Measurements from ENCODE around the gene KCNIP1.
A peak's percentile ranks its signal among the peaks of the same experiment; 100 is the strongest.

The KCNIP1 gene

DNA sequence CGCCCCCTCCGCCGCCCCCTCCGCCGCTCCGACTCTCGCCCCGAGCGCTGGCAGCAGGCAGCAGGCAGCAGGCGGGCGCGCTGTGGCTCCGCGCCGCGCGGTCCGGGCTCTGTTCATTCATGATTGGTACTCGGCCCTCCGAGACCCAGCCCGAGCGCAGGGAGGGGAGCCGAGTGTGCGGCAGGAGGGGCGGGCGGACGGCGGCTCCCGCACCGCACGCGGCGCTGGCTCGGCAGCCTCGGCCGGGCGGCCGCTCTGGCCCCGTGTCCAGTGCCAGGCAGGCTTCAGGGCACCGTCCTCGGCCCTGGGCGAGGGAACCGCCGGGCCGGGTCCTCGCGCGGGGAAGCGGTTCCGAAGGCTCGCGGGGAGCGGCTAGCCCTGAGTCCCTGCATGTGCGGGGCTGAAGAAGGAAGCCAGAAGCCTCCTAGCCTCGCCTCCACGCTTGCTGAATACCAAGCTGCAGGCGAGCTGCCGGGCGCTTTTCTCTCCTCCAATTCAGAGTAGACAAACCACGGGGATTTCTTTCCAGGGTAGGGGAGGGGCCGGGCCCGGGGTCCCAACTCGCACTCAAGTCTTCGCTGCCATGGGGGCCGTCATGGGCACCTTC is at the start of gene KCNIP1:
Gene KCNIP1 (plus strand): TSS at position 31 of the 607 bp plus-strand sequence.
- peak; percentile 54 for DNase-seq

DNA sequence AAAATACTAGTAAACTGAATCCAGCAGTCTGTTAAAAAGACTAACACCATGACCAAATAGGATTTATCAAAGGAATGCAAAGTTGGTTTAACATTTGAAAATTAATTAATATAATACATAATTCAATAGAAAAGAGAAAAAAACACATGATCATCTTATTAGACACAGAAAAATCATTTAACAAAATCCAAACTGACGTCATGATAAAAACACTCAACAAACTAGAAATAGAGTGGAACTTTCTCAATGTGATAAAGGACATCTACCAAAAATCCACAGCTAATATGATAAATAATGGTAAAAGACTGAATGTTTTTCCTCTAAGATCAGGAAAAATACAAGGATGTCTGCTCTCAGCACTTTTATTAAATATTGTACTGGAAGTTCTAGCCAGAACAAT is 40.4 kb upstream of the KCNIP1 start:
- DNase-seq: no peak

DNA sequence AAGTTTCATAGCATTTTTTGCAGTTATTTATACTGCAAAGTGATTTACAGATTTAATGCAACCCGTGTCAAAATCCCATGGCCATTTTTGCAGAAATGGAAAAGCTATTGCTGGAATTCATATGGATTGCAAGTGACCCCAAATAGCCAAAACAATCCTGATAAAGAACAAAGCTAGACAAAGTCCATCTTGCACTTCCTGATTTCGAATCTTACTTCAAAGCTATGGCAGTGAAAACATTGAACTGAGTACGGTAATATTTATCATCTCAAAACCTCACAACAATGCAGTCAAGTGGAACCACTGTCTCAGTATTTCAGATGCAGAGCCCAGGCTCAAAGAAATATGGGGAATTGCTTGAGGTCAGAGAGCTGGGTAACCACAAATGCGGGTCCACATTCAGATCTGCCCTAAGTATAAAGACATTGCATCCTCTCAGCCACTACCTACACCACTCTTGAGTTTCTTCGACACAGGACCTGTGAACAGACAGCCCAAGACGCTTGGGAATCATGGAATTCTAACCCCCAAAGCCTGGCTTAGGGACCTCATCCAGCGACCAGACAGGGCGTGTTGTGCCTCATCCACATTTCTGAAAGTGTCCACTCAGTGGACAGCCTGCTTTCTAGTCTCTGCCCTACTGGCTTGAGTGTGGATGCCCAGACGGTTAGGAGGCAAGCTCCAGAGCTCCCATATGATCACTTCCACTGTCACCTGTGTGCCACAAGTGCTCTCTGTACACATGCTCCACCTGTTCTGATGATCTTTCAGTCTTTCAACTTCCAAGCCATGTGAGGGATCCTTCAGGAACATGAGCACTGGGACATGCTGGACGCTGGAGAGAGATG is 39.3 kb upstream of the KCNIP1 start:
- no peak for DNase-seq

DNA sequence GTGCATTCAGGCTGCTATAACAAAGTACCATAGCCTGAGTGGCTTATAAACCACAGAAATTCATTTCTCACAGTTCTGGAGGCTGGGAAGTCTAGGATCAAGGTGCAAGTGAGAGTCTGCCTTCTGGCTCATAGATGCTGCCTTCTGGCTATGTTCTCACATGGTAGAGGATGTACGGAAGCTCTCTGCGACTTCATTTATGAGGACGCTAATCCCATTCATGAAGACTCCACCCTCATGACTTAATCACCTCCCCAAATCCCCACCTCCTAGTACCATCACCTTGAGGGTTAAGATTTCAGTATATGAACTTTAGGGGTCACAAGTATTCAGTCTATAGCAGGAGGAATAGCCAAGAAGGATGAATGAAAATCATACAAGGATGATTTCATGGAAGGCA is 37.3 kb upstream of the KCNIP1 start:
- DNase-seq: no peak

DNA sequence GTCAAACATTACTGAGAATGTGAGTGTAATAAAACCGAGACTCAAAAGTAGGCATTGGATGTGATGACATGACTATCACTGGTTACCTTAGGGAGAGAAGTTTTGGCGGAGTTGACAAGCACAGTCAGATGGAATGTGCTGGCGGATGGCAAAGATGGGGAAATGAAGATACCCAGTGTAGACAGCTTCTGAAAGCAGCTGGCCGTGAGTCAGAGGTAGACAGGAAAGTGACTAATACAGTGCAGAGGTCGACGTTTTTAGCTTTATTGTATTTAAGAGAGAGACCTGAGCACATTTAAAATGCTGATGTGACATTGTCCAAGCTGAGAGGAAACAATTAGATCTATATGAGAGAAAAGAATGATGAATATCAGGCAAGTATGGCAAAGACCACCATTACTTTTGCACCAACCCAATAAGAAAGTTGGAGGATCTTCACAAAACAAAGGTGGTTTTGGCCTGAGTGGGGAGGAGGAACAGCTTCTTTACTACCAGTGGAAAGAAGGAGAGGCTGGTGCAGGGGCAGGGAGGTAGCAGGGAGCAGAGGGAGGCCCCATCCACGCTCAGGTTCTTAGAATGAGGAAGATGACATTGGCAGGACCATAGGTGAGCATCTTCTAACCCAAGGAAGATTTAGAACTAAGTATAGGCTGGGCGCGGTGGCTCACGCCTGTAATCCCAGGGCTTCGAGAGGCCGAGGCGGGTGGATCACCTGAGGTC is 36.7 kb upstream of the KCNIP1 start:
- DNase-seq: no peak

DNA sequence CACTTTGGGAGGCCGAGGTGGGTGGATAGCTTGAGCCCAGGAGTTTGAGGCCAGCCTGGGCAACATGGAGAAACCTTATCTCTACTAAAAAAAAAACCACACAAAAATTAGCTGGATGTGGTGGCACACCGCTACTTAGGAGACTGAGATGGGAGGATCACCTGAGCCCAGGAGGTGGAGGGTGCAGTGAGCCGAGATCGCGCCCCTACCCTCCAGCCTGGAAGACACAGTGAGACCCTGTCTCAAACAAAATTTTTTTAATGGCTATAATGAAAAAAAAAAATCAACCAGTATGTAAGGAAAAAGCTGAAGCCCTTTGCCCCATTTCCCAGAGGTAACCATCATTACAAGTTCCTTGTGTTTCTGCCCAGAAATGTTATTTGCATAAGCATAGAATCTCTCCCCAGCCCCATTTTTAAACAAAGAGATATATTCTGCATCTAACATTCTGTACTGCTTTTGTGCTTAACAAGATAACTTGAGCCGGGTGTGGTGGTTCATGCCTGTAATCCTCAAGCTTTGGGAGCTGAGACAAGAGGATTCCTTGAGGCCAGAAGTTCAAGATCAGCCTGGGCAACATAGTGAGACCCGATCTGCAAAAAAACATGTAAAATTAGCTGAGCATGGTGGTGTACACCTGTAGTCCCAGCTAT is 35.1 kb upstream of the KCNIP1 start:
- DNase-seq: no peak

DNA sequence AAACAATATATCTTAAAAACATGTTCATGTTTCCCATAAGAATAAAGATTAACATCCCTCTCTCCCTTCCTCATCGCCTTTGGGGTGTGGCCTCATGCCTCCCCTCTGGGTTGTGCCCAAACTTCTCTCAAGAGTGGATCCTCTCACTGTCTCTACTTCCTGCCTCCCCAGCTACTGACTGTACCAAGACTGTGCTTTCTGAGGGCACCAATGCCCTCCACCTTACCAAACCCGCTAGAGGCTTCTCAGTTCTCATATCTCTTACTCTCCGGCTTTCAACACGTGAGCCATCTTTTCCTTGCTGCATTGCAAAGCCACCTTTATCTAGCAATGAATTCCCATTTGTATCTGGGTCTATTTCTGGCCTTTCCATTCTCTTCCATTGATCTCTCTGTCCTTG is 34.4 kb upstream of the KCNIP1 start:
- DNase-seq: no peak

DNA sequence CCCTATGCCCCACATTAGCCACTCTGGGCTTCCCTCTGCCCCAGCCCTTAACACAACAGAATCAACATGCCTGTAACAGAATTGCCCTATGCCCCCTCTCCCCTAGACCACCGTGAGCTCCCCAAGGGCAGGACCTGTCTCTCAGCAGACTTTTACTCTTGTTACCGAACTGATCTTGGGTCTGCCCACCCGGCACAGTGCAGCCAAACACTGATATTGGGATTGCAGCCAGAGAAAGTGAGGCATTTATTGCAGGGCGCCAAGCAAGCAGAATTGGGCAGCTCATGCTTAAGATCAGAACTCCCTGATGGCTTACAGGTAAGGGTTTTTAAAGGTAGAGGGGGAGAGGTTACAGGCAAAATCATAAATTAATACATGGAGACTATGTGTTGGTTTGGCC is 33.5 kb upstream of the KCNIP1 start:
- DNase-seq: no peak

DNA sequence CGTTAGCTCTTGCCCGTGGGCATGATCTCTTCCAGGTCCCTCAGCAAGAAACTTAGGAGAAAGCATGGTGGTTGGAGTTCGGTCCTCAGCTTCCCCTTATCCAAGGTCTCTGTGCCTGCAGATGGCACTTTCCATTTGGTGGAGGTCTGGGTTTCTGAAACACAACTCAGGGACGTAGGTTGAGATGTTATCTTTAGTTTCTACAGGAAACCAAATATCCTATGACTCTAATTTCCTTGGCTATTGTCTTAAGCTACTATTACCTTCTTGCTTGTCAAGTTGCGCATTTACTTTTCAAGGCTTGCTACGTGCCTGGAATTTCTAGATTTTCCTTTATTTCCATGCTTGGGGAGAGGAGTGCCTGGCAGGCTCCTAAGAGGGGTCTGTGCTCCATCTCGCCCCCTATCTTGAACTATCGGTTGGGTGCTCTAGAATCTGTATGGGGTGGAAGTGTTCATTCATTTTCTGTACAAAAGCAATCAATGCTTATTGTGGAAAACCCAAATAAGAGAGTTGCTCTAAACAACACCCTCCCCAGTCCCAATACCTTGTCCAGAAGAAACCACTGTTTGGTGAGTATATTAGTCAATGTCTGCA is 32.9 kb upstream of the KCNIP1 start:
- no peak for DNase-seq

DNA sequence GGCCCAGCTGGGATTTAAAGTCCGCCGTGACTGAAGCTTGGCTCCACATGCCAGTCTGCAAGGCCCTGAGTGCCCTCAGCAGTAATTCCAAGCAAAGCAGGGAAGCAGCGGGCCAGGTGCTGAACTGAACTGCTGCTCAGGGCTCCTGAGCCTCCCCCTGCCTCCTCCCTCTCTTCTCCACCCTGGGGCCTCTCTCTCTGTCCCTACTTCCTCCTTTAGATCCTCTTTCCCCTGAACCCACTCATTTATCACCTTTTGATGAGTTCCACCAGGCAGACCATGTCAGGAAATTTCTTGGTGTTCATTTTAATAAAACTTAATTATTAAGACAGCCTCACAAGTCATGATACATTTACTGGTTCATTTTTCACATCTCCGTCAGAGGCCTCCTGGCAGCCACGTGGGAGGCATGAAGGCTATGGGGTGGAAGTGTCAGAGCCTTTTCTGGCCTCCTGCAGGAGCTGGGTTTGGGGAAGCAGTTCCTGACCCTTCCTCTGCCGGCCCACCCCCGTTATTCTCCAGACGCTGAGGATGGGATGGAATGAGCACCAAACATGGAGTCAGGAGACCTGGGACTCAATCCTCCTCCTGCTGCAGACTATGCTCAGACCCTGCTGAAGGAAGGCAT is 32.2 kb upstream of the KCNIP1 start:
- DNase-seq: no peak

DNA sequence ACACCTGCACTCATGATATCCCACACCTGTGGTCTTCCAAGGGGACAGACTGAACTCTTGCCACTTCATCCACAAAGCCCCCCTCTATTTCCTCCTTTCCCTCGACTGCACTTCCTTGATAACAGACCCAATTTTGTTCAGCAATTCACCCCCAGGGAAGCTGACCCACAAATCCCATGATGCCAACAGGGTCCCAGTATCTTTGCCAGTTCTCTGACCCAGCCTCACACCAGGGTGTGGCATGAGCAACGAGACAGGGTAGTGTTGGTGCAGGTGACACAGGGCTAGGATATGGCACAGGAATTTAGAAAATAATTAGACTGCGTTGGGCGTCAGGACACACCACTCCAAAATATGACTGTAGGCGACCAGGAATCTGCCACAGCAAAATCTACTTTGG is 30.2 kb upstream of the KCNIP1 start:
- DNase-seq: no peak

DNA sequence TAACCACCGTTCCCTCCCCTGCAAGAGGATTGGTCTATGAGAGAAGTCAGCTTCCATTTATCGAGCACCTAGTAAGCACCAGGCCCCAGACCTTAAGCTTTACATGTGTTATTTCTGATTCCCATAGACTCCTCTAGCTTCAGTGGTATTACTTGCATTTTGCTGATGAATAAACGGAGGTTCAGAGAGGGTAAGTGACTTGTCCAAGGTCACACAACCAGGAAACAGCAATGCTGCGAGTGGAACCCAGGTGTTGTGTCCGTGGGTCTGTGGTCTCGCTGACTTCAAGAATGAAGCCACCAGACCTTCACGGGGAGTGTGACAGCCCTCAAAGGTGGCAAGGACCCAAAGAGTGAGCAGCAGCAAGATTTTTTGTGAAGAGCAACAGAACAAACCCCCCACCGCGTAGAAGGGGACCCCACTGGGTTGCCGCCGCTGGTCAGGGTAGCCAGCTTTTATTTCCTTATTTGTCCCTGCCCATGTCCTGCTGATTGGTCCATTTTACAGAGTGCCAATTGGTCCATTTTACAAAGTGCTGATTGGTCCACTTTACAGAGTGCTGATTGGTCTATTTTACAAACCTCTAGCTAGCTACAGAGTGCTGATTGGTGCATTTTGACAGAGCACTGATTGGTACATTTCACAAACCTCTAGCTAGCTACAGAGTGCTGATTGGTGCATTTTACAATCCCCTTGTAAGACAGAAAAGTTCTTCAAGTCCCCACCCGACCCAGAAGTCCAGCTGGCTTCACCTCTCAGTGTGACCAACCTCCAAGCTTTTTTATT is 29.1 kb upstream of the KCNIP1 start:
- no peak for DNase-seq

DNA sequence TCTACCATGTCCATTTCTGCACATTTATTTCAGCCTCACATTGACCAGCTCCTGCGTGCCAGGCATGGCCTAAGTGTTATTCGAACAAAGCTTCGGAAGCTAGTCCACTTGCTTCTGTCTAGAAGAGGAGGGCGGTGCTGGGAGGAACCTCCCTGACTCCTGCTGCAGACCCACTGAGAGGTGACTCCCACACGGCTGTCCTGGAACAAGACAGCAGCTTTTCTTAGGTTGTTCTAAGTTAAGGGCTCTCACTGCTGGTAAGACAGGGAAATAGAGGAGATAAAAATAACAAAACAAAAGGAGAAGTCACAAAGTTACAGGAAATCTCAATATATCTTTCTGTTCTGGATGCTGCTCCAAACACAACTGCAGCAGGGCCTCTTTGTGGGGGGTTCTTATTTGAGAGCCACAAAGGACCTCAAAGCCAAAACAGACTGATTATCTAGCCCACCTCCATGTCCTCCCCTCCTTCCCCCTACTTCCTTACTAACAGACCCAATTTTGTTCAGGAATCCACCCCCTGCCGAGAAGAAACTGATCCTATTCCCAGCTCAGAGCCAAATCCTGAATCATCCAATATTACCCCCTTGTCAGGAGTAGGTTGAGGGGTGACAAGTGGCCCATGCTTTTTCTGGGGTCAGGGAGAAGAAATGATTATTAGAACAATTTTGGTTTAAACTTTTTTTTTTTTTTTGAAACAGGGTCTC is 28.4 kb upstream of the KCNIP1 start:
- no peak for DNase-seq

DNA sequence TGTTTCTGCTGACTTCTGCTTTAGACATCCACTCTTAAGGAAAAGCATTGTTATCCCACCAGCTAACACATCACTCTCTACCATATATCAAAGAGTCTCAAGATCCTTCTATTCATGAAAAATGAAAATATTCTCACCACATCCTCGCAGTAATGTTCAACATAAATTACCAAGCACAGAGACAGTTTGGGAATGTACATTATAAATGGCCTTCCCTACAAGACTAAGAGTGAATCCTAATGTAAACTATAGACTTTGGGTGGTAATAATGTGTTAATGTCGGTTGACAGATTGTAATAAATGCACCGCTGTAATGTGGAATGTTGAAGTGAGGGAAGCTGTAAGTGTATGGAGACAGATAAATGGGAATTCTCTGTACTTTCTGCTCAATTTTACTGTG is 27.1 kb upstream of the KCNIP1 start:
- no peak for DNase-seq

DNA sequence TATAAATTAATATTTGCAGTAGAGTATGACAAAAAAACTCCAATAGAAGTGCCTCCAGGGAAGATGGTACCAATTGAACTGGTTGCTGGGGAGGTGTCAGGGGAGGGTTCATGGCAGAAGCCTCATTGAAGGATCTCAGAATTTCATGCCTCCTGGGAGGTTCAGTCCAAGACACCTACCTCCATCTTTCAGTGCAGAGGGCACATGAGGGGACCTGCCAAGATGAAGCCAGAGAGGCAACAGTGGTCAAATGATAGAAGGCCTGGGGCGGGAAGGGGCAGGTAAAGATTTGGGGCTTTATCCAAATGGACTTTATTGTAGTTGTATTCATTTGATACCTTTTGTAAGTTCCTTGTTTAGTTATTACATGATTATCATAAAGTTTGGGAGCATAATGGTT is 25.9 kb upstream of the KCNIP1 start:
- DNase-seq: no peak

DNA sequence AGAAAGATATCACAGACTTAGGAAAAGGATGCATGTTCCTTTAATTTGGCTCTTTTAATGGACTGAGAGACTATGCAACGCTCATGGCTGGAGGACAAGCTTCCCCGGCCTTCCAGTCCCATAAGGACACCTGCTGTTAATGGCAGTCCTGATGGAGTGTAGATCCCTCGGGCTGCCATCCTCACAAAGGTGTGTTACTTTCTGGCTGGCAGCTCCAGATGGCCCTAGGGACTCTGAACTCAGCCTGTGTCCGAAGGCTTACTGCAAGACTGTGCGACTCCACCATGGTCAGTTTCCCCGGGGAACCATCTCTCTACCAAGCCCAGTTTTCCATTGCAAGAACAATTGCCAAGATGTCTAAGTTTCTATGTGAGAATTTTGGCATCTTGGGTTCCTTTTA is 25.5 kb upstream of the KCNIP1 start:
- no peak for DNase-seq

DNA sequence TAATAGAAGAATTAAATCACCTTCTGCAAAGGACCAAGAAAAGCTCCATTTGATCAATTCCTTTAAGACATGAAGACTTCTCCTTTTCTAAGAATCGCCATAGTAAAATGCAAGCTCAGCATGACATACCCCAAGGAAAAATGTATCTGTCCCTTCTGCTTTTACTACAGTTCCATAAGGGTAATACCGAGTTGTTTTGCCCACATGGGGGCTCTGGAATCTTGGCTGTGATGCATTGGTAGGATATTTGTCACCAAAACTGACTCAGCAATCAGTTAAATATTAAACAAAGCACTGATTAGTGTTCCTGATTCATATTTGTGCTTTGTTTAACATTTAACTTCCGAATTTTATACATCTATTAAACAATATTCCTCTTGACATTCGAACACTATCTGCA is 24.3 kb upstream of the KCNIP1 start:
- DNase-seq: no peak

DNA sequence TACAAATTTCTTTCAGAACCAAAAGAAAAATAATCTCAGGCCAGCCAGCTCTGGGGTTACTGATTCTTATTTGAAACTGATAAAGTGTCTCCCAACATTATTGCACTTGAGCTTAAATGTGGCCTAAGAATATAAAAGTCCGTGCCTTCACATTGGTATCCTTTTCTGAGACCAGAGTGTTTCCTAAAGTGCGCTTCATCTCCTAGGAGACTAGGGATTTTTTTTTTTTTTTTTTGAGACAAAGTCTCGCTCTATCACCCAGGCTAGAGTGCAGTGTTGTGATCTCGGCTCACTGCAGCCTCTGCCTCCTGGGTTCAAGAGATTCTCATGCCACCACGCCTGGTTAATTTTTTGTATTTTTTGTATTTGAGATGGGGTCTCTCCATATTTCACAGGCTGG is 23.6 kb upstream of the KCNIP1 start:
- no peak for DNase-seq

DNA sequence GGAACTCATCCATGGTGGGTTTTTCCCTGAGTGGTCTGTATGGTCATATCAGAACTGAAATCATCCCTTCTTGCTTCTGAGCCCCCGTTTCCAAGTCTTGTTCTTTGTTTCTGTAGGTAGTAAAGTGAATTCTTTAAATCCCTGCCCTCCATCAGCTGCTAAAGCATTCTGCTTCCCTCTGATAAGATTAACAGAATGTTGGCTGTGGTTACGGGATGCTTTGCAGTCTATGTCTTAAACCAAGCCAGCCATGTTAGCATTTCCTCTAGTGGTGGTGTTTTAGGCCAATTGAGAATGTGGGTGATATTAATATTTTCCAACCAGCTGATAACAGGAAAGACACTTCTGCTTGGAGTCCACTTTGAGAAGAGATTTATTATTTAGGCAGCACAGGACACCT is 22.0 kb upstream of the KCNIP1 start:
- no peak for DNase-seq

DNA sequence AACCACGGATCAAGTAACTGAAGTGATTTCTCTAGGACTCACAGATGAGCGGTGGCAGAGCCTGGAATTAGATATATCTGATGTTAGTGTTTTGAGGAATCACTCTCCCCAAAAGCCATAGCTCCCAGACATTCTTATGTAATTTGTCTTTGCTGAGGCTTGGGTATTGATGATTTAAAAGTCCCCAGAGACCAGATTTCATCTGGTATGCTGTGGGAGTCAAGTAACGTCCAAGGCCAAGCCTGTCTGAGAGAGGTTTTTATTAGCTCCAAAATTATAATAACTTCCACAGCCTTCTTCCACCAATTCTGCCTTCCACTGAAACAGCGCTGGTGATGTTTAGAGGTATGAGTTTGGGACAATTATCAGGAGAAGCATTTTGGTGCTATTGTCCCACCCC is 21.3 kb upstream of the KCNIP1 start:
- DNase-seq: no peak

Measured in left hindlimb (tissue), 1 donor.